Omental fat pad (tissue), 4 donors: Measurements from ENCODE around the gene NTNG2. TPM values are rescaled to one million over a fixed set of nuclear protein-coding genes. Genes with fewer than 3 reads are reported as not detected.

Experiments used
- ATAC-seq: fragments of 150-250 bp; one replicate; pipeline ENCODE4 v1.9.1; 2016; ENCODE audit warnings: mild to moderate bottlenecking, moderate library complexity; ENCODE audit not compliant: low FRiP score
- DNase-seq: peaks from one replicate; pipeline ENCODE4 v3.0.0-alpha.2; 2019; ENCODE audit warnings: low spot score
- CTCF ChIP-seq, 3 donors: fragments of 450-650 bp; IDR thresholded peaks; one replicate each; pipeline ENCODE4 v1.5.1; 2016 to 2017; ENCODE audit warnings: antibody characterized with exemption in 3 of 3, mild to moderate bottlenecking in 3 of 3, moderate library complexity in 2 of 3
- total RNA-seq, 4 donors: library from RNA; depleted of rRNA; stranded (reverse); fragments of >200 nt; gene quantifications; one replicate each; pipeline ENCODE4 v1.1.0, GENCODE V29; 2016

The NTNG2 gene
- total RNA-seq, 4 donors from 2014 or later = 1.8 to 4.2 (median 2.9) TPM

GRCh38 chr9:132169672-132170392 lies 8.0 kb downstream of the NTNG2 start:
- no peak for DNase-seq
- peak in 1 of 3 donors; percentile 25 for TF ChIP-seq CTCF (IDR thresholded peaks at IDR 0.05)

GRCh38 chr9:132171702-132172101 lies 9.8 kb downstream of the NTNG2 start:
- DNase-seq = no peak
- ATAC-seq = no peak

More at GRCh38 chr9:132169672-132170392, 8.0 kb downstream of the NTNG2 start:
- no peak for ATAC-seq

GRCh38 chr9:132172185-132172584 lies 10.3 kb downstream of the NTNG2 start:
- no peak for ATAC-seq
- no peak for TF ChIP-seq CTCF (IDR thresholded peaks at IDR 0.05)
- DNase-seq = no peak

More at GRCh38 chr9:132171702-132172101, 9.8 kb downstream of the NTNG2 start:
- no peak for TF ChIP-seq CTCF (IDR thresholded peaks at IDR 0.05)

GRCh38 chr9:132175431-132175830 lies 13.6 kb downstream of the NTNG2 start:
- DNase-seq (no peak), ATAC-seq (no peak)
- TF ChIP-seq CTCF (IDR thresholded peaks at IDR 0.05) = no peak

GRCh38 chr9:132176338-132176737 lies 14.5 kb downstream of the NTNG2 start:
- no peak for TF ChIP-seq CTCF (IDR thresholded peaks at IDR 0.05)
- no peak for DNase-seq
- no peak for ATAC-seq

- peak; percentile 35 for ATAC-seq
- TF ChIP-seq CTCF (IDR thresholded peaks at IDR 0.05) = no peak
- DNase-seq = no peak
These were observed 20.0 kb downstream of the NTNG2 start for GRCh38 chr9:132181796-132182313.
